GM23338 (cell line): ENCODE results near the gene GLRA1. TPM values are rescaled to one million over a fixed set of nuclear protein-coding genes. Genes with fewer than 3 reads are reported as not detected.

Source experiments
- ATAC-seq: fragments of 200-7000 bp; cut with Tn5 transposase; 3 replicates; pipeline ENCODE4 v1.9.1; 2020
- DNase-seq: peaks from one replicate; pipeline ENCODE4 v3.0.0-alpha.2; 2015; ENCODE audit warnings: low spot score
- H2AFZ ChIP-seq: fragments of 200-600 bp; sonication (generic); 2 replicates; pipeline ENCODE4 v1.8.0; 2016; ENCODE audit warnings: antibody characterized with exemption, mild to moderate bottlenecking, moderate library complexity
- H3F3A ChIP-seq: fragments of 200-600 bp; sonication (generic); replicated peaks from 2 replicates; pipeline ENCODE4 v1.8.0; 2017; ENCODE audit warnings: antibody characterized with exemption, mixed run types, low read depth
- H3K27ac ChIP-seq: fragments of 200-600 bp; sonication (generic); 2 replicates; pipeline ENCODE4 v1.6.1; 2016; ENCODE audit warnings: low read depth
- H3K27me3 ChIP-seq: fragments of 200-600 bp; sonication (generic); 2 replicates; pipeline ENCODE4 v1.8.0; 2016; ENCODE audit warnings: mild to moderate bottlenecking, mixed run types, moderate library complexity; ENCODE audit not compliant: insufficient read depth
- H3K36me3 ChIP-seq: fragments of 200-600 bp; sonication (generic); 2 replicates; pipeline ENCODE4 v1.8.0; 2016; ENCODE audit warnings: mild to moderate bottlenecking; ENCODE audit not compliant: insufficient read depth
- H3K4me1 ChIP-seq: fragments of 200-600 bp; sonication (generic); 2 replicates; pipeline ENCODE4 v1.8.0; 2016; ENCODE audit warnings: mild to moderate bottlenecking, moderate library complexity; ENCODE audit not compliant: insufficient read depth
- H3K4me2 ChIP-seq: fragments of 200-600 bp; sonication (generic); 2 replicates; pipeline ENCODE4 v1.7.1; 2017; ENCODE audit warnings: mixed run types
- H3K4me3 ChIP-seq: fragments of 200-600 bp; sonication (generic); 2 replicates; pipeline ENCODE4 v1.6.1; 2016; ENCODE audit warnings: mixed run types
- H3K79me2 ChIP-seq: fragments of 200-600 bp; sonication (generic); replicated peaks from 2 replicates; pipeline ENCODE4 v1.8.0; 2017; ENCODE audit warnings: mild to moderate bottlenecking; ENCODE audit not compliant: insufficient read depth
- H3K9me2 ChIP-seq: fragments of 200-600 bp; sonication (generic); 2 replicates; pipeline ENCODE4 v1.8.0; 2017; ENCODE audit not compliant: insufficient read depth
- H4K20me1 ChIP-seq: fragments of 200-600 bp; sonication (generic); replicated peaks from 2 replicates; pipeline ENCODE4 v1.8.0; 2017; ENCODE audit warnings: mild to moderate bottlenecking; ENCODE audit not compliant: insufficient read depth
- H3K27ac Mint-ChIP-seq: 2 replicates; pipeline ENCODE4 v1.8.0; 2020; ENCODE audit warnings: inconsistent platforms, mild to moderate bottlenecking, moderate library complexity, mixed read lengths
- H3K27me3 Mint-ChIP-seq: 3 replicates; pipeline ENCODE4 v1.8.0; 2022; ENCODE audit warnings: low read depth, mild to moderate bottlenecking, moderate library complexity, mixed read lengths, inconsistent platforms; ENCODE audit not compliant: insufficient read depth, poor library complexity
- H3K36me3 Mint-ChIP-seq: 3 replicates; pipeline ENCODE4 v1.8.0; 2021; ENCODE audit warnings: low read depth, mild to moderate bottlenecking, inconsistent platforms, moderate library complexity, mixed read lengths
- H3K4me1 Mint-ChIP-seq: 3 replicates; pipeline ENCODE4 v1.8.0; 2020; ENCODE audit warnings: mild to moderate bottlenecking, inconsistent platforms, mixed read lengths
- H3K4me3 Mint-ChIP-seq: 3 replicates; pipeline ENCODE4 v1.8.0; 2021; ENCODE audit warnings: moderate library complexity, mild to moderate bottlenecking, inconsistent platforms, mixed read lengths
- H3K9me3 Mint-ChIP-seq: 3 replicates; pipeline ENCODE4 v1.8.0; 2020; ENCODE audit warnings: moderate library complexity, mild to moderate bottlenecking, inconsistent platforms, mixed read lengths
- CREB1 ChIP-seq: fragments of 250-450 bp; sonication (Bioruptor Pico); IDR thresholded peaks from 2 replicates; pipeline ENCODE4 v1.5.0; 2020; ENCODE audit warnings: low read depth, mild to moderate bottlenecking, moderate library complexity
- EZH2 ChIP-seq: fragments of 200-600 bp; sonication (generic); IDR thresholded peaks from one replicate; pipeline ENCODE4 v1.8.0; 2017; ENCODE audit warnings: antibody characterized with exemption, mild to moderate bottlenecking, low read depth; ENCODE audit not compliant: unreplicated experiment
- EZH2phosphoT487 ChIP-seq: fragments of 200-600 bp; sonication (generic); IDR thresholded peaks from one replicate; pipeline ENCODE4 v1.8.1; 2018; ENCODE audit warnings: antibody characterized with exemption; ENCODE audit not compliant: unreplicated experiment
- JUNB ChIP-seq: IDR thresholded peaks from one replicate; pipeline ENCODE4 v1.6.1; 2016; ENCODE audit warnings: antibody characterized with exemption; ENCODE audit not compliant: unreplicated experiment
- NANOG ChIP-seq: IDR thresholded peaks from 2 replicates; pipeline ENCODE4 v1.6.1; 2016; ENCODE audit warnings: antibody characterized with exemption, borderline replicate concordance
- POLR2AphosphoS5 ChIP-seq: IDR thresholded peaks from 2 replicates; pipeline ENCODE4 v1.6.1; 2016; ENCODE audit warnings: antibody characterized with exemption, low read depth
- STAT1 ChIP-seq: IDR thresholded peaks from one replicate; pipeline ENCODE4 v1.6.1; 2016; ENCODE audit warnings: antibody characterized with exemption; ENCODE audit not compliant: unreplicated experiment
- ZNF114 ChIP-seq: fragments of 250-450 bp; sonication (Bioruptor Pico); IDR thresholded peaks from 2 replicates; pipeline ENCODE4 v1.5.0; 2020; ENCODE audit warnings: mild to moderate bottlenecking, moderate library complexity
- ZNF331 ChIP-seq: fragments of 250-450 bp; sonication (Bioruptor Pico); IDR thresholded peaks from 2 replicates; pipeline ENCODE4 v1.5.0; 2020; ENCODE audit warnings: low read depth, mild to moderate bottlenecking, moderate library complexity
- polyA plus RNA-seq: library from polyadenylated mRNA; unstranded; fragments of >200 nt; fragmentation: Nextera tagmentation; extraction: Ambion mirVana; gene quantifications from 2 replicates; pipeline ENCODE4 v1.2.1, GENCODE V29; 2016
- total RNA-seq: library from RNA; depleted of rRNA; stranded (reverse); fragments of >200 nt; shearing (Covaris generic); gene quantifications from 2 replicates; pipeline ENCODE4 v1.2.3, GENCODE V29; 2014
- TF ChIP-seq, protein P1 (sequence below), 2 experiments: fragments of 200-600 bp in 1 of 2; sonication (generic) in 1 of 2; conservative IDR thresholded peaks; 2 replicates each; pipeline versions ENCODE4 v1.5.1 to v1.6.1; 2016 to 2017; ENCODE audit warnings: antibody characterized with exemption in 2 of 2, low read depth in 2 of 2, mild to moderate bottlenecking in 2 of 2, moderate library complexity in 1 of 2
- TF ChIP-seq, protein P2 (sequence below): IDR thresholded peaks from one replicate; pipeline ENCODE4 v1.6.1; 2018; ENCODE audit warnings: antibody characterized with exemption; ENCODE audit not compliant: unreplicated experiment
- TF ChIP-seq, protein P3 (sequence below): IDR thresholded peaks from 2 replicates; pipeline ENCODE4 v1.6.1; 2016; ENCODE audit warnings: antibody characterized with exemption

Gene GLRA1
- total and polyA plus RNA-seq, 2 experiments from 2014 or later = not detected

DNA sequence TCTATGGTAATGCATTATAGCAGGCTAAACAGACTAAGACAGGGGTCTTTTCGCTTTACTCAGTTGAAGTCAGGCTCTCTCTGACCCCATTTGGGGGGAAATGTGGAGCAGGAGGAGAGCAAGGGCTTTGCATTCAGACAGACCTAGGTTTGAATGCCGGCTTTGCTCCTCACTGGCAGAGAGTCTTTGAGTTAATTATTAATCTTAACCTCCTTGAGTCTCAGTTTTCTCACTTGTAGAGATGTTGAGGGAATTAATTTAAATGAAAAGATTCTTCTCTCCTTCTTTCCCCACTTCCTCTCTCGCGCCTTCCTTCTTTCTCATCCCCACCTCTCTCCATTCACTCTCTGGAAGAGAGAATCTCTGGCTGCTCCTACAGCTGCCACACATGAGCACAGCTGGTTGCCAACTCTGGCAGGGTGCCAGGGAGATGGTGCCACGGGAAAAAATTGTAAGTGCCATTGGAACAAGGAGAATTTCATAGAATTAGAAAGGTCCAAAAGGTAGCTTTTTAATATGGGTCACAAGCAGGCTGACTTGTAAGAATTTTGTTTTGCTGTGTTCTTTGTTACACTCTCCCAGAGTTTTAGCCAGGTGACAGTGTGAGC lies 25.2 kb upstream of the GLRA1 start (continued):
- TF ChIP-seq, protein P1, sequence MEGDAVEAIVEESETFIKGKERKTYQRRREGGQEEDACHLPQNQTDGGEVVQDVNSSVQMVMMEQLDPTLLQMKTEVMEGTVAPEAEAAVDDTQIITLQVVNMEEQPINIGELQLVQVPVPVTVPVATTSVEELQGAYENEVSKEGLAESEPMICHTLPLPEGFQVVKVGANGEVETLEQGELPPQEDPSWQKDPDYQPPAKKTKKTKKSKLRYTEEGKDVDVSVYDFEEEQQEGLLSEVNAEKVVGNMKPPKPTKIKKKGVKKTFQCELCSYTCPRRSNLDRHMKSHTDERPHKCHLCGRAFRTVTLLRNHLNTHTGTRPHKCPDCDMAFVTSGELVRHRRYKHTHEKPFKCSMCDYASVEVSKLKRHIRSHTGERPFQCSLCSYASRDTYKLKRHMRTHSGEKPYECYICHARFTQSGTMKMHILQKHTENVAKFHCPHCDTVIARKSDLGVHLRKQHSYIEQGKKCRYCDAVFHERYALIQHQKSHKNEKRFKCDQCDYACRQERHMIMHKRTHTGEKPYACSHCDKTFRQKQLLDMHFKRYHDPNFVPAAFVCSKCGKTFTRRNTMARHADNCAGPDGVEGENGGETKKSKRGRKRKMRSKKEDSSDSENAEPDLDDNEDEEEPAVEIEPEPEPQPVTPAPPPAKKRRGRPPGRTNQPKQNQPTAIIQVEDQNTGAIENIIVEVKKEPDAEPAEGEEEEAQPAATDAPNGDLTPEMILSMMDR (conservative IDR thresholded peaks at IDR 0.05; ENCODE audit: low read depth in 2 of 2) = no peak
- TF ChIP-seq ZNF114 (CRISPR knock-in tag) = no peak
- no peak for TF ChIP-seq ZNF331 (CRISPR knock-in tag)
- TF ChIP-seq EZH2 = no peak
- no peak for TF ChIP-seq JUNB

DNA sequence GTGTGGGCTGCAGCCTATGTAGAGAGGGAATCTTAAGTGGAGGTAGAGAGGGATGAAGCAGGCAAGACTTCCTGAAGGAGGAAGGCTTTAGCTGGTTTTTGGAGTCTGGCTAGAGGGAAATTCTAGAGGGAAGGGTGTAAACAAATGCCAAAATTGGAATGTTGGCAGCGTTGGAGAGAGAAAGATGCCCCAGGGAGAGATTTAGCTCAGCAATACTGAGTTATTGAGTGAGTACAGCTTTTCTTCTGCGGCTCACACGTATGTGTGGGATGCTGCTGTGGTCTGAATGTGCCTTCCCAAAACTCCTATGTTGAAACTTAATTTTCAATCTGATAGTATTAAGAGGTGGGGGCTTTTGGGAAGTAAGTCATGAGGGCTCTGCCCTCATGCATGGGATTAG lies 24.5 kb upstream of the GLRA1 start:
- H3K36me3 ChIP-seq = no peaks in the 10 kb centered on the region
- H3K4me3 Mint-ChIP-seq = no peak overlapping the region
- no peaks in the 10 kb centered on the region for H3K4me1 ChIP-seq
- no peaks in the 10 kb centered on the region for H4K20me1 ChIP-seq
- H3K79me2 ChIP-seq = no peaks in the 10 kb centered on the region
- DNase-seq (no peak), ATAC-seq (no peak)
- H3K36me3 Mint-ChIP-seq = no peaks in the 10 kb centered on the region
- no peak overlapping the region for H3K27ac Mint-ChIP-seq
- H3K27me3 ChIP-seq = no peaks in the 10 kb centered on the region
- H3K4me3 ChIP-seq = no peak overlapping the region
- 0 out of 2 replicates have a peak, but pooled peaks cover 6% of the 10 kb centered on the region for H3K9me2 ChIP-seq
- no peaks in the 10 kb centered on the region for H3K27me3 Mint-ChIP-seq
- TF ChIP-seq, protein P2, sequence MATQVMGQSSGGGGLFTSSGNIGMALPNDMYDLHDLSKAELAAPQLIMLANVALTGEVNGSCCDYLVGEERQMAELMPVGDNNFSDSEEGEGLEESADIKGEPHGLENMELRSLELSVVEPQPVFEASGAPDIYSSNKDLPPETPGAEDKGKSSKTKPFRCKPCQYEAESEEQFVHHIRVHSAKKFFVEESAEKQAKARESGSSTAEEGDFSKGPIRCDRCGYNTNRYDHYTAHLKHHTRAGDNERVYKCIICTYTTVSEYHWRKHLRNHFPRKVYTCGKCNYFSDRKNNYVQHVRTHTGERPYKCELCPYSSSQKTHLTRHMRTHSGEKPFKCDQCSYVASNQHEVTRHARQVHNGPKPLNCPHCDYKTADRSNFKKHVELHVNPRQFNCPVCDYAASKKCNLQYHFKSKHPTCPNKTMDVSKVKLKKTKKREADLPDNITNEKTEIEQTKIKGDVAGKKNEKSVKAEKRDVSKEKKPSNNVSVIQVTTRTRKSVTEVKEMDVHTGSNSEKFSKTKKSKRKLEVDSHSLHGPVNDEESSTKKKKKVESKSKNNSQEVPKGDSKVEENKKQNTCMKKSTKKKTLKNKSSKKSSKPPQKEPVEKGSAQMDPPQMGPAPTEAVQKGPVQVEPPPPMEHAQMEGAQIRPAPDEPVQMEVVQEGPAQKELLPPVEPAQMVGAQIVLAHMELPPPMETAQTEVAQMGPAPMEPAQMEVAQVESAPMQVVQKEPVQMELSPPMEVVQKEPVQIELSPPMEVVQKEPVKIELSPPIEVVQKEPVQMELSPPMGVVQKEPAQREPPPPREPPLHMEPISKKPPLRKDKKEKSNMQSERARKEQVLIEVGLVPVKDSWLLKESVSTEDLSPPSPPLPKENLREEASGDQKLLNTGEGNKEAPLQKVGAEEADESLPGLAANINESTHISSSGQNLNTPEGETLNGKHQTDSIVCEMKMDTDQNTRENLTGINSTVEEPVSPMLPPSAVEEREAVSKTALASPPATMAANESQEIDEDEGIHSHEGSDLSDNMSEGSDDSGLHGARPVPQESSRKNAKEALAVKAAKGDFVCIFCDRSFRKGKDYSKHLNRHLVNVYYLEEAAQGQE = no peak
- no peak for TF ChIP-seq ZNF331 (CRISPR knock-in tag)
- H3K27ac ChIP-seq = no peak overlapping the region
- H3K4me1 Mint-ChIP-seq = no peaks in the 10 kb centered on the region; the same call in 2 of the 3 replicates
- no peaks in the 10 kb centered on the region for H3K9me3 Mint-ChIP-seq
- no peaks in the 10 kb centered on the region for H3F3A ChIP-seq
- H2AFZ ChIP-seq = no peak overlapping the region
- H3K4me2 ChIP-seq = no peak overlapping the region

DNA sequence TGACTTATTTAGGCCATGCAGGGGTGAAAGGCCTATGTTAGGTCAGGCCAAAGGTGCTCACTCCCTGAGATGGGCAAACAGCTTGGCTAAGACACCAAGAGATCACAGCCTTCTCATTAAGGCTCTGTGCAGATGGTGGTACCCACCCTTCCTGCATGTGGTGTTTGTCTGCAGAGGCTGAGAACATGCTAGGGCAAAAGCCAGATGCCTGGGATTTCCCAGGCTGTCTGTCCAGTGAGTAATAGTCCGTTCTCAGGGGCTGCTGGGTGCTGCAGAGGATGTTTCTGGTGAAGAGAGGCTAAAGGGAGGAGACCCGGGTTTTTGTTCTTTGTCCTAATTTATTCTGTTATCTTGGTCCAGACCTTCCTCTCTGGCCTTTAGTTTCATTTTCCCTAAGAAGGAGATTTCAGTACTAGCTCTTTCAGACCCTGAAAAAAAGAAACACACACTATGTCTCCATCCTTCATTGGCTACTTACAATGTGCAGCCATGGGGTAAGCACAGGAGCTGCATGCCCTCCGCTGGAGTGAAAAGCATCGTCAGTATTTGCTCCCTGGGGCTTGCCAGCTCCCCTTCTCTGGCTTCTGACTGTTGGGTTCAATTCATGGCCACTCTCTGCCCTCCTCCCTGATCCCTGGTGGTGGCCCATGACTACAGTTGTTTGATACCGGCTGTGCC lies 23.4 kb upstream of the GLRA1 start:
- Mint-ChIP-seq H3K27ac (no peak overlapping the region), H3K9me3 (no peaks in the 10 kb centered on the region), H3K27me3 (no peaks in the 10 kb centered on the region), H3K36me3 (no peaks in the 10 kb centered on the region), H3K4me1 (no peaks in the 10 kb centered on the region; the same call in 2 of the 3 replicates), H3K4me3 (no peak overlapping the region)
- Histone ChIP-seq H4K20me1 (no peaks in the 10 kb centered on the region), H3K27ac (no peak overlapping the region), H3F3A (no peaks in the 10 kb centered on the region), H3K36me3 (no peaks in the 10 kb centered on the region), H3K4me1 (no peaks in the 10 kb centered on the region), H3K4me3 (no peak overlapping the region), H3K79me2 (no peaks in the 10 kb centered on the region), H2AFZ (no peak overlapping the region), H3K4me2 (no peak overlapping the region), H3K27me3 (no peaks in the 10 kb centered on the region), H3K9me2 (0 out of 2 replicates have a peak, but pooled peaks cover 3% of the 10 kb centered on the region)
- no peak for DNase-seq
- ATAC-seq = no peak
- no peak for TF ChIP-seq EZH2
- TF ChIP-seq NANOG = no peak
- no peak for TF ChIP-seq STAT1
- TF ChIP-seq, protein P1 (conservative IDR thresholded peaks at IDR 0.05; ENCODE audit: low read depth in 2 of 2) = no peak
- no peak for TF ChIP-seq POLR2AphosphoS5
- TF ChIP-seq EZH2phosphoT487 = no peak
- TF ChIP-seq ZNF331 (CRISPR knock-in tag) = no peak
- TF ChIP-seq, protein P3, sequence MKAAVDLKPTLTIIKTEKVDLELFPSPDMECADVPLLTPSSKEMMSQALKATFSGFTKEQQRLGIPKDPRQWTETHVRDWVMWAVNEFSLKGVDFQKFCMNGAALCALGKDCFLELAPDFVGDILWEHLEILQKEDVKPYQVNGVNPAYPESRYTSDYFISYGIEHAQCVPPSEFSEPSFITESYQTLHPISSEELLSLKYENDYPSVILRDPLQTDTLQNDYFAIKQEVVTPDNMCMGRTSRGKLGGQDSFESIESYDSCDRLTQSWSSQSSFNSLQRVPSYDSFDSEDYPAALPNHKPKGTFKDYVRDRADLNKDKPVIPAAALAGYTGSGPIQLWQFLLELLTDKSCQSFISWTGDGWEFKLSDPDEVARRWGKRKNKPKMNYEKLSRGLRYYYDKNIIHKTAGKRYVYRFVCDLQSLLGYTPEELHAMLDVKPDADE = no peak
- TF ChIP-seq CREB1 (CRISPR knock-in tag) = no peak
- no peak for TF ChIP-seq ZNF114 (CRISPR knock-in tag)
- TF ChIP-seq JUNB = no peak
